Stimulated activated CD8-positive, alpha-beta memory T cell treated with anti-CD3 and anti-CD28 coated beads, Interleukin-12 subunit alpha, Interleukin-12 subunit beta, amount 100 ng/mL, for 4 hours (primary cell): Measurements from ENCODE around the gene MUCL1.
"Not testable (repeated sequence)": the region's sequence is repeated elsewhere in the genome, so short reads cannot be mapped to it uniquely, and the experiment has no call there.

Source experiments
- DNase-seq: peaks from one replicate; pipeline ENCODE4 v3.0.0-alpha.2; 2020; ENCODE audit warnings: low read depth

Gene MUCL1

GRCh38 chr12:54853933-54854538, at the start of gene MUCL1:
Gene MUCL1 (plus strand): TSS chr12:54854516. CDS start chr12:54854583, 67 bp downstream.
- DNase-seq: peak; percentile 31

GRCh38 chr12:54821676-54822075, 32.6 kb upstream of the MUCL1 start:
- no peak for DNase-seq

GRCh38 chr12:54824402-54824801, 29.9 kb upstream of the MUCL1 start:
- DNase-seq: no peak

GRCh38 chr12:54829511-54829910, 24.8 kb upstream of the MUCL1 start:
- DNase-seq: no peak

GRCh38 chr12:54830199-54830598, 24.1 kb upstream of the MUCL1 start:
- no peak for DNase-seq

GRCh38 chr12:54831631-54832030, 22.7 kb upstream of the MUCL1 start:
- DNase-seq: no peak

GRCh38 chr12:54840244-54840865, 14.0 kb upstream of the MUCL1 start:
- no peak for DNase-seq

- DNase-seq: no peak
Measured at GRCh38 chr12:54857406-54857805, 3.1 kb downstream of the MUCL1 start.

GRCh38 chr12:54858562-54858961, 4.2 kb downstream of the MUCL1 start:
- DNase-seq: no peak

GRCh38 chr12:54859502-54859901, 5.2 kb downstream of the MUCL1 start:
- no peak for DNase-seq

GRCh38 chr12:54861927-54862326, 7.6 kb downstream of the MUCL1 start:
- DNase-seq: no peak

- DNase-seq: no peak
Measured at GRCh38 chr12:54863948-54864618, 9.8 kb downstream of the MUCL1 start.

GRCh38 chr12:54865683-54866324, 11.5 kb downstream of the MUCL1 start:
- no peak for DNase-seq

- DNase-seq: no peak
Measured at GRCh38 chr12:54868690-54869089, 14.4 kb downstream of the MUCL1 start.

- no peak for DNase-seq
Measured at GRCh38 chr12:54870048-54870447, 15.7 kb downstream of the MUCL1 start.

GRCh38 chr12:54870617-54871016, 16.3 kb downstream of the MUCL1 start:
- no peak for DNase-seq

- DNase-seq: no peak
Measured at GRCh38 chr12:54879150-54879549, 24.8 kb downstream of the MUCL1 start.

- no peak for DNase-seq
Measured at GRCh38 chr12:54879579-54879978, 25.3 kb downstream of the MUCL1 start.

- DNase-seq: no peak
Measured at GRCh38 chr12:54882079-54882478, 27.8 kb downstream of the MUCL1 start.

- not testable (repeated sequence) for DNase-seq
Measured at GRCh38 chr12:54882597-54882996, 28.3 kb downstream of the MUCL1 start.

GRCh38 chr12:54888428-54888827, 34.1 kb downstream of the MUCL1 start:
- not testable (repeated sequence) for DNase-seq

- no peak for DNase-seq
Measured at GRCh38 chr12:54890339-54890738, 36.0 kb downstream of the MUCL1 start.
